ENCODE data around the gene SBF2. TPM values are rescaled to one million over a fixed set of nuclear protein-coding genes. Genes with fewer than 3 reads are reported as not detected.

SBF2 gene
- total and polyA plus RNA-seq, 2 donors (not counting 3 experiments of a cell fraction or from before 2014, with no cell fraction given) = 15.4 to 42.4 TPM

DNA sequence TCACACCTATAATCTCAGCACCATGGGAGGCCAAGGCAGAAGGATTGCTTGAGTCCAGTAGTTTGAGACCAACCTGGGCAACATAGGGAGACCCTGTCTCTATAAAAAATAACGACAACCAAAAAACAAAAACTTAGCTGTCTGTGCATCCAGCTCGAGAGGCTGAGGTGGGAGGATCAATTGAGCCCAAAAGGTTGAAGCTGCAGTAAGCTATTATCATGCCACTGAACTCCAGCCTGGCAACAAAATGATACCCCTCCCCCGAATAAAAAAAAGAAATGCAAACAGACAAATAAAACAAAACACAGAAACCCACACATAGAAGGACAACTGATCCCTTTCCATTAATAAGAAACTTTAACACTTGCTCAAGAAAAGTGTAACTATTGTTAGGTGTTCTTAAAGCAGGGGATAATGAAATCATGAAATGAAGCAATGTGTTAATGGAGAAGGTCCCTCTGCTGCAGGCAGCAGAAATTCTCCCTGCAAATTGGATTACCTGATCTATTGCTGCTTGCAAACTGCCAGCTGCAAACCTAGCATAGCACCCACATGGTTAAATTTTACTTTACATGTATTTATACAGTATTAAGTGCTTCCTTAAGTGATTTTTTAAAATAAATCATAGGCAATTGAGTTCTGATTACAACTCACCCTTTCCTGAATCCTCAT, 226.3 kb downstream of the SBF2 start:
- no TSS peak for BruUV-seq (replicated peaks)
- Histone ChIP-seq H4K20me1 (replicated peaks; ENCODE audit: control insufficient read depth, extremely low read depth, insufficient read depth, low read length) (no peaks in the 10 kb centered on the region), H3K4me1 (ENCODE audit: control insufficient read depth, extremely low read depth, insufficient read depth, low read length) (no peaks in the 10 kb centered on the region), H3K4me2 (ENCODE audit: insufficient read depth, low read length) (no peak overlapping the region), H3K27me3 (ENCODE audit: control insufficient read depth in 2 of 2, insufficient read depth in 2 of 2, low read length in 2 of 2) (no peaks in the 10 kb centered on the region), H2AFZ (ENCODE audit: low read depth, low read length) (no peak overlapping the region), H3K9me3 (replicated peaks; ENCODE audit: control insufficient read depth, insufficient read depth, low read length) (no peaks in the 10 kb centered on the region), H3K36me3 (ENCODE audit: control insufficient read depth in 2 of 2, extremely low read depth in 1 of 2, insufficient read depth in 2 of 2, low read length in 2 of 2) (no peaks in the 10 kb centered on the region), H3K9me1 (replicated peaks; ENCODE audit: control insufficient read depth, extremely low read depth, insufficient read depth, low read length) (no peaks in the 10 kb centered on the region), H3K79me2 (ENCODE audit: control insufficient read depth, insufficient read depth, low read length) (peaks cover 5% of the 10 kb centered on the region), H3K9ac (replicated peaks; ENCODE audit: extremely low read depth, insufficient read depth, low read length) (no peak overlapping the region), H3K4me3 (replicated peaks in 1 of 3; ENCODE audit: insufficient read depth in 1 of 3, low read depth in 1 of 3, low read length in 3 of 3) (no peak overlapping the region), H3K27ac (ENCODE audit: insufficient read depth, low read depth, low read length) (no peak overlapping the region)
- no peak for FAIRE-seq
- TF ChIP-seq, protein P1, sequence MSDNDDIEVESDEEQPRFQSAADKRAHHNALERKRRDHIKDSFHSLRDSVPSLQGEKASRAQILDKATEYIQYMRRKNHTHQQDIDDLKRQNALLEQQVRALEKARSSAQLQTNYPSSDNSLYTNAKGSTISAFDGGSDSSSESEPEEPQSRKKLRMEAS (IDR thresholded peaks at IDR 0.05; ENCODE audit: insufficient read depth, insufficient read length) = no peak
- TF ChIP-seq POLR2AphosphoS5 (IDR thresholded peaks at IDR 0.05; ENCODE audit: insufficient read depth, low read depth, low read length) = no peak
- TF ChIP-seq JUN (IDR thresholded peaks at IDR 0.05; ENCODE audit: borderline replicate concordance, insufficient read depth, insufficient read length, low read depth) = no peak
- TF ChIP-seq, protein P2, sequence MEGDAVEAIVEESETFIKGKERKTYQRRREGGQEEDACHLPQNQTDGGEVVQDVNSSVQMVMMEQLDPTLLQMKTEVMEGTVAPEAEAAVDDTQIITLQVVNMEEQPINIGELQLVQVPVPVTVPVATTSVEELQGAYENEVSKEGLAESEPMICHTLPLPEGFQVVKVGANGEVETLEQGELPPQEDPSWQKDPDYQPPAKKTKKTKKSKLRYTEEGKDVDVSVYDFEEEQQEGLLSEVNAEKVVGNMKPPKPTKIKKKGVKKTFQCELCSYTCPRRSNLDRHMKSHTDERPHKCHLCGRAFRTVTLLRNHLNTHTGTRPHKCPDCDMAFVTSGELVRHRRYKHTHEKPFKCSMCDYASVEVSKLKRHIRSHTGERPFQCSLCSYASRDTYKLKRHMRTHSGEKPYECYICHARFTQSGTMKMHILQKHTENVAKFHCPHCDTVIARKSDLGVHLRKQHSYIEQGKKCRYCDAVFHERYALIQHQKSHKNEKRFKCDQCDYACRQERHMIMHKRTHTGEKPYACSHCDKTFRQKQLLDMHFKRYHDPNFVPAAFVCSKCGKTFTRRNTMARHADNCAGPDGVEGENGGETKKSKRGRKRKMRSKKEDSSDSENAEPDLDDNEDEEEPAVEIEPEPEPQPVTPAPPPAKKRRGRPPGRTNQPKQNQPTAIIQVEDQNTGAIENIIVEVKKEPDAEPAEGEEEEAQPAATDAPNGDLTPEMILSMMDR (IDR thresholded peaks at IDR 0.05; ENCODE audit: extremely low read depth in 1 of 2, insufficient read depth in 1 of 2, low read depth in 1 of 2, low read length in 2 of 2) = no peak
- no peak for TF ChIP-seq POLR2A (IDR thresholded peaks at IDR 0.05; ENCODE audit: low read depth, low read length)
- TF ChIP-seq FOS (IDR thresholded peaks at IDR 0.05; ENCODE audit: borderline replicate concordance, insufficient read depth, low read length) = no peak
- no peak for TF ChIP-seq GATA2 (IDR thresholded peaks at IDR 0.05; ENCODE audit: insufficient read depth, insufficient read length, low read depth, low read length)
- no peak for TF ChIP-seq MYC (IDR thresholded peaks at IDR 0.05; ENCODE audit: low read depth, low read length)
- TF ChIP-seq EZH2 (IDR thresholded peaks at IDR 0.05; ENCODE audit: borderline replicate concordance, low read depth, low read length, severe bottlenecking) = no peak
- DNase-seq (ENCODE audit: low read depth, low spot score) = no peak
- dilution Hi-C loops (cut with MboI; ENCODE audit: extremely low pct_ligation_motif_present, low sequenced_read_pairs) (no loop called here), intact Hi-C loops (cut with micrococcal nuclease) (no loop called here)
- ChIA-PET POLR2A (no interaction called here), CTCF (interaction anchor here (0.9 to 1.1 kb wide), 2 partner anchors 9 to 19 kb away, joined by 3 to 4 read pairs; no protein-coding TSS in a partner anchor)
